GM12892 (cell line): Measurements from ENCODE around the gene FNDC7.

Experiments
- POLR2A ChIP-seq: IDR thresholded peaks from 2 replicates; pipeline ENCODE4 v1.6.1; 2011; ENCODE audit warnings: low read depth, low read length, control low read depth
- POLR2AphosphoS5 ChIP-seq: IDR thresholded peaks from 2 replicates; pipeline ENCODE4 v1.6.1; 2011; ENCODE audit warnings: low read depth, low read length, control low read depth
- TAF1 ChIP-seq: IDR thresholded peaks from 2 replicates; pipeline ENCODE4 v1.6.1; 2011; ENCODE audit warnings: low read depth, mild to moderate bottlenecking, control low read depth, low read length, borderline replicate concordance

GRCh38 chr1:108701176-108701849, 11.4 kb upstream of the FNDC7 start:
- TF ChIP-seq POLR2A (no peak), TAF1 (no peak), POLR2AphosphoS5 (no peak; the same call in 1 of the 2 replicates)
